ENCODE results near the gene SHISAL1.

GRCh38 chr22:44316393-44317122, 3.8 kb upstream of the SHISAL1 start:
- no peak for TF ChIP-seq CTCF (conservative IDR thresholded peaks at IDR 0.05; ENCODE audit: low read depth, low read length)
- no peak for TF ChIP-seq EZH2 (IDR thresholded peaks at IDR 0.05; ENCODE audit: low read length, unreplicated experiment)

All from PC-3 (cell line).